HepG2 (cell line): ENCODE results near the gene SLCO3A1.

Experiments used
- AKAP8 ChIP-seq: sonication (generic); formaldehyde crosslinking; IDR thresholded peaks from 2 replicates; pipeline ENCODE4 v1.5.1; 2020; ENCODE audit warnings: mild to moderate bottlenecking, missing genetic modification reagents
- CBX5 ChIP-seq: sonication (generic); formaldehyde crosslinking; IDR thresholded peaks from 2 replicates; pipeline ENCODE4 v1.4.0; 2020; ENCODE audit warnings: missing genetic modification reagents, borderline replicate concordance
- POLR2A ChIP-seq, 2 experiments: IDR thresholded peaks; 2 replicates each; pipeline ENCODE4 v1.6.1; 2011; ENCODE audit warnings: low read depth in 2 of 2, low read length in 2 of 2, mild to moderate bottlenecking in 1 of 2, moderate library complexity in 1 of 2; ENCODE audit not compliant: insufficient read depth in 1 of 2
- ZBTB49 ChIP-seq: sonication (generic); formaldehyde crosslinking; IDR thresholded peaks from 2 replicates; pipeline ENCODE4 v1.4.0; 2020; ENCODE audit warnings: missing genetic modification reagents, borderline replicate concordance
- ZEB1 ChIP-seq: IDR thresholded peaks from 2 replicates; pipeline ENCODE4 v1.6.1; 2012; ENCODE audit warnings: mild to moderate bottlenecking, low read depth, inconsistent platforms; ENCODE audit not compliant: insufficient replicate concordance
- ZKSCAN8 ChIP-seq: IDR thresholded peaks from 2 replicates; pipeline ENCODE4 v1.6.1; 2016; ENCODE audit warnings: borderline replicate concordance, missing genetic modification reagents, missing compliant biosample characterization

- TF ChIP-seq CBX5 (CRISPR knock-in tag) = no peak
- TF ChIP-seq ZKSCAN8 = no peak
- TF ChIP-seq ZEB1 = no peak
- TF ChIP-seq POLR2A (IDR thresholded peaks at IDR 0.05; ENCODE audit: insufficient read depth in 1 of 2, low read depth in 2 of 2, low read length in 2 of 2) = no peak
- no peak for TF ChIP-seq ZBTB49 (CRISPR knock-in tag)
- no peak for TF ChIP-seq AKAP8 (CRISPR knock-in tag)
Measured at GRCh38 chr15:92006186-92007028, 152.9 kb downstream of the SLCO3A1 start.
